ENCODE results near the gene ZNF577. TPM values are rescaled to one million over a fixed set of nuclear protein-coding genes. Genes with fewer than 3 reads are reported as not detected.

The ZNF577 gene
- total and polyA plus RNA-seq, 2 of the 13 experiments (the other 11 are each of a cell fraction or from before 2014, with no cell fraction given): 5.7 to 7.6 TPM

DNA sequence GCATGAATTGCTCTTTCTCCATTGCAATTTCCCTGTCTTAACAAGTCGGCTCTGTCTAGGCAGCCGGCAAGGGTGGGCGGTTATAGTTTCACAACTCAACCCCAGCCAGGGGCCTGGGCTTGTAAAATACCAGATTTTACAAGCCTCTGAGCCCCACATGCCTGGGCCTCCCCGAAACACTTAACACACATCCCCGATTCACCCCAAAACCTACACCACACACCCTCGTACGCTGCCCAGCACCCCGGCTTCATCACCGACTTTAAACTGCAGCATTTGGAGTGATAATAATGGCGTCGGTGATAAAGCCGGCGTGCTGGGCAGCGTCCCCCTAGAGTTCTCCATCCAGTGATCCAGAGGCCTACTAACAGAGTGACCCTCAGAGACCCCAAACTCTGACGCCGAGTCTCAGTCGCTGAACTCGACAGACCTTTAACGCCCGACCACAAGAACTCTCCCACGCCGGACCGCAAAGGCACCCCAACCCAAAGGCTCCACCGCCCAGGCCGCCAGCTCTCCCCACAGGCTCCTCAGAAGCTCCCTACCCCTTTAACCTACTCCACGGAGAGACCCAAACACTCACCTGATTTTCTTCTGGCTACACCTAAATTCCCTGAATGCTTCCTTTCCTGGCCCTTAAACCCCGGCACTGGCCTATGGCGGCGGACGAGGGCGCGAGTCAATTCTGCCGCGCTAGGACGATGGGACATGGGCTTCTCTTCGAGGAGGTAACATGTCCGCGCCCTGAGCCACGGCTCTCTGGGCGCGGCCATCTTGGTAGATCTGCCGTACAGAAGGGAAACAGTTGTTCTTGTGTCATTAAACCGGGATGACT is 16.8 kb upstream of the ZNF577 start, which contains the start of gene ZNF649 (continued):
- TF ChIP-seq, protein P1, sequence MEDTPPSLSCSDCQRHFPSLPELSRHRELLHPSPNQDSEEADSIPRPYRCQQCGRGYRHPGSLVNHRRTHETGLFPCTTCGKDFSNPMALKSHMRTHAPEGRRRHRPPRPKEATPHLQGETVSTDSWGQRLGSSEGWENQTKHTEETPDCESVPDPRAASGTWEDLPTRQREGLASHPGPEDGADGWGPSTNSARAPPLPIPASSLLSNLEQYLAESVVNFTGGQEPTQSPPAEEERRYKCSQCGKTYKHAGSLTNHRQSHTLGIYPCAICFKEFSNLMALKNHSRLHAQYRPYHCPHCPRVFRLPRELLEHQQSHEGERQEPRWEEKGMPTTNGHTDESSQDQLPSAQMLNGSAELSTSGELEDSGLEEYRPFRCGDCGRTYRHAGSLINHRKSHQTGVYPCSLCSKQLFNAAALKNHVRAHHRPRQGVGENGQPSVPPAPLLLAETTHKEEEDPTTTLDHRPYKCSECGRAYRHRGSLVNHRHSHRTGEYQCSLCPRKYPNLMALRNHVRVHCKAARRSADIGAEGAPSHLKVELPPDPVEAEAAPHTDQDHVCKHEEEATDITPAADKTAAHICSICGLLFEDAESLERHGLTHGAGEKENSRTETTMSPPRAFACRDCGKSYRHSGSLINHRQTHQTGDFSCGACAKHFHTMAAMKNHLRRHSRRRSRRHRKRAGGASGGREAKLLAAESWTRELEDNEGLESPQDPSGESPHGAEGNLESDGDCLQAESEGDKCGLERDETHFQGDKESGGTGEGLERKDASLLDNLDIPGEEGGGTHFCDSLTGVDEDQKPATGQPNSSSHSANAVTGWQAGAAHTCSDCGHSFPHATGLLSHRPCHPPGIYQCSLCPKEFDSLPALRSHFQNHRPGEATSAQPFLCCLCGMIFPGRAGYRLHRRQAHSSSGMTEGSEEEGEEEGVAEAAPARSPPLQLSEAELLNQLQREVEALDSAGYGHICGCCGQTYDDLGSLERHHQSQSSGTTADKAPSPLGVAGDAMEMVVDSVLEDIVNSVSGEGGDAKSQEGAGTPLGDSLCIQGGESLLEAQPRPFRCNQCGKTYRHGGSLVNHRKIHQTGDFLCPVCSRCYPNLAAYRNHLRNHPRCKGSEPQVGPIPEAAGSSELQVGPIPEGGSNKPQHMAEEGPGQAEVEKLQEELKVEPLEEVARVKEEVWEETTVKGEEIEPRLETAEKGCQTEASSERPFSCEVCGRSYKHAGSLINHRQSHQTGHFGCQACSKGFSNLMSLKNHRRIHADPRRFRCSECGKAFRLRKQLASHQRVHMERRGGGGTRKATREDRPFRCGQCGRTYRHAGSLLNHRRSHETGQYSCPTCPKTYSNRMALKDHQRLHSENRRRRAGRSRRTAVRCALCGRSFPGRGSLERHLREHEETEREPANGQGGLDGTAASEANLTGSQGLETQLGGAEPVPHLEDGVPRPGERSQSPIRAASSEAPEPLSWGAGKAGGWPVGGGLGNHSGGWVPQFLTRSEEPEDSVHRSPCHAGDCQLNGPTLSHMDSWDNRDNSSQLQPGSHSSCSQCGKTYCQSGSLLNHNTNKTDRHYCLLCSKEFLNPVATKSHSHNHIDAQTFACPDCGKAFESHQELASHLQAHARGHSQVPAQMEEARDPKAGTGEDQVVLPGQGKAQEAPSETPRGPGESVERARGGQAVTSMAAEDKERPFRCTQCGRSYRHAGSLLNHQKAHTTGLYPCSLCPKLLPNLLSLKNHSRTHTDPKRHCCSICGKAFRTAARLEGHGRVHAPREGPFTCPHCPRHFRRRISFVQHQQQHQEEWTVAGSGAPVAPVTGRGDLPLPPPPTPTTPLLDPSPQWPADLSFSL (CRISPR knock-in tag; IDR thresholded peaks at IDR 0.05): 0 out of 2 replicates have a peak, but pooled peaks have one; percentile 22
- peak; percentile 90 for TF ChIP-seq ZNF556 (CRISPR knock-in tag; IDR thresholded peaks at IDR 0.05; ENCODE audit: borderline replicate concordance)
- TF ChIP-seq, protein P2, sequence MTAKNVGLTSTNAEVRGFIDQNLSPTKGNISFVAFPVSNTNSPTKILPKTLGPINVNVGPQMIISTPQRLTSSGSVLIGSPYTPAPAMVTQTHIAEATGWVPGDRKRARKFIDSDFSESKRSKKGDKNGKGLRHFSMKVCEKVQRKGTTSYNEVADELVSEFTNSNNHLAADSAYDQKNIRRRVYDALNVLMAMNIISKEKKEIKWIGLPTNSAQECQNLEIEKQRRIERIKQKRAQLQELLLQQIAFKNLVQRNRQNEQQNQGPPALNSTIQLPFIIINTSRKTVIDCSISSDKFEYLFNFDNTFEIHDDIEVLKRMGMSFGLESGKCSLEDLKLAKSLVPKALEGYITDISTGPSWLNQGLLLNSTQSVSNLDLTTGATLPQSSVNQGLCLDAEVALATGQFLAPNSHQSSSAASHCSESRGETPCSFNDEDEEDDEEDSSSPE (CRISPR knock-in tag; IDR thresholded peaks at IDR 0.05): peak; percentile 82
- TF ChIP-seq NCOA5 (CRISPR knock-in tag; IDR thresholded peaks at IDR 0.05): no peak
- TF ChIP-seq ZNF34 (CRISPR knock-in tag; IDR thresholded peaks at IDR 0.05; ENCODE audit: borderline replicate concordance): no peak
- TF ChIP-seq, protein P3, sequence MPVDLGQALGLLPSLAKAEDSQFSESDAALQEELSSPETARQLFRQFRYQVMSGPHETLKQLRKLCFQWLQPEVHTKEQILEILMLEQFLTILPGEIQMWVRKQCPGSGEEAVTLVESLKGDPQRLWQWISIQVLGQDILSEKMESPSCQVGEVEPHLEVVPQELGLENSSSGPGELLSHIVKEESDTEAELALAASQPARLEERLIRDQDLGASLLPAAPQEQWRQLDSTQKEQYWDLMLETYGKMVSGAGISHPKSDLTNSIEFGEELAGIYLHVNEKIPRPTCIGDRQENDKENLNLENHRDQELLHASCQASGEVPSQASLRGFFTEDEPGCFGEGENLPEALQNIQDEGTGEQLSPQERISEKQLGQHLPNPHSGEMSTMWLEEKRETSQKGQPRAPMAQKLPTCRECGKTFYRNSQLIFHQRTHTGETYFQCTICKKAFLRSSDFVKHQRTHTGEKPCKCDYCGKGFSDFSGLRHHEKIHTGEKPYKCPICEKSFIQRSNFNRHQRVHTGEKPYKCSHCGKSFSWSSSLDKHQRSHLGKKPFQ (CRISPR knock-in tag; IDR thresholded peaks at IDR 0.05; ENCODE audit: insufficient replicate concordance): no peak
- peak; percentile 18; the same call in 1 of the 2 replicates for TF ChIP-seq MAFF (IDR thresholded peaks at IDR 0.05; ENCODE audit: low read depth, low read length)
- TF ChIP-seq, protein P4, sequence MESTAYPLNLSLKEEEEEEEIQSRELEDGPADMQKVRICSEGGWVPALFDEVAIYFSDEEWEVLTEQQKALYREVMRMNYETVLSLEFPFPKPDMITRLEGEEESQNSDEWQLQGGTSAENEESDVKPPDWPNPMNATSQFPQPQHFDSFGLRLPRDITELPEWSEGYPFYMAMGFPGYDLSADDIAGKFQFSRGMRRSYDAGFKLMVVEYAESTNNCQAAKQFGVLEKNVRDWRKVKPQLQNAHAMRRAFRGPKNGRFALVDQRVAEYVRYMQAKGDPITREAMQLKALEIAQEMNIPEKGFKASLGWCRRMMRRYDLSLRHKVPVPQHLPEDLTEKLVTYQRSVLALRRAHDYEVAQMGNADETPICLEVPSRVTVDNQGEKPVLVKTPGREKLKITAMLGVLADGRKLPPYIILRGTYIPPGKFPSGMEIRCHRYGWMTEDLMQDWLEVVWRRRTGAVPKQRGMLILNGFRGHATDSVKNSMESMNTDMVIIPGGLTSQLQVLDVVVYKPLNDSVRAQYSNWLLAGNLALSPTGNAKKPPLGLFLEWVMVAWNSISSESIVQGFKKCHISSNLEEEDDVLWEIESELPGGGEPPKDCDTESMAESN (CRISPR knock-in tag; conservative IDR thresholded peaks at IDR 0.05): 0 out of 2 replicates have a peak, but pooled peaks have one; percentile 50
- TF ChIP-seq JUND (CRISPR knock-in tag; IDR thresholded peaks at IDR 0.05): no peak
- no peak for TF ChIP-seq AKAP8 (CRISPR knock-in tag; IDR thresholded peaks at IDR 0.05)
- TF ChIP-seq PHB2 (IDR thresholded peaks at IDR 0.05; ENCODE audit: partially characterized antibody): no peak
- no peak for TF ChIP-seq ZNF234 (CRISPR knock-in tag; conservative IDR thresholded peaks at IDR 0.05)
- no peak; the same call in 1 of the 2 replicates for TF ChIP-seq SAFB2 (CRISPR knock-in tag; IDR thresholded peaks at IDR 0.05; ENCODE audit: borderline replicate concordance, low read depth)
- TF ChIP-seq, protein P5, sequence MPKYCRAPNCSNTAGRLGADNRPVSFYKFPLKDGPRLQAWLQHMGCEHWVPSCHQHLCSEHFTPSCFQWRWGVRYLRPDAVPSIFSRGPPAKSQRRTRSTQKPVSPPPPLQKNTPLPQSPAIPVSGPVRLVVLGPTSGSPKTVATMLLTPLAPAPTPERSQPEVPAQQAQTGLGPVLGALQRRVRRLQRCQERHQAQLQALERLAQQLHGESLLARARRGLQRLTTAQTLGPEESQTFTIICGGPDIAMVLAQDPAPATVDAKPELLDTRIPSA (CRISPR knock-in tag; IDR thresholded peaks at IDR 0.05; ENCODE audit: borderline replicate concordance): no peak
- TF ChIP-seq ZFP36L1 (CRISPR knock-in tag; IDR thresholded peaks at IDR 0.05): no peak
